Left colon (tissue), 2 donors: ENCODE results near the gene ATP6V0D1. TPM values are rescaled to one million over a fixed set of nuclear protein-coding genes. Genes with fewer than 3 reads are reported as not detected.

Experiments
- ATAC-seq: fragments of 200-7000 bp; cut with Tn5 transposase; one replicate; pipeline ENCODE4 v1.9.1; 2020; ENCODE audit warnings: mild to moderate bottlenecking, moderate library complexity
- DNase-seq, 2 donors: peaks; one replicate each; pipeline ENCODE4 v3.0.0-alpha.2; 2020
- intact Hi-C, 2 donors: fragments of 100-400 bp; cut with DNase I in 1 of 2; cut with micrococcal nuclease in 1 of 2; formaldehyde crosslinking; loops; one replicate each; pipeline versions ENCODE4 v1.11.2 to v1.14.0; 2022; cut with DNase I, micrococcal nuclease
- total RNA-seq, 2 donors: library from RNA; stranded (reverse); fragmentation: NEBNext Ultra II Directional; extraction: Animal tissue kit (Norgen Biotek cat#: 25700); gene quantifications; one replicate each; pipeline ENCODE4 v1.2.1, GENCODE V29; 2021
- donor health status: DM: no; HTN: no; CAD: no.
- donor health status: DM: yes; HTN: yes; CAD: no.

ATP6V0D1 gene
- total RNA-seq, 2 donors from 2014 or later = 226 to 297 TPM

- no peak for DNase-seq
- no peak for ATAC-seq
- intact Hi-C loops = no loop called here
These were observed 80.1 kb downstream of the ATP6V0D1 start for GRCh38 chr16:67400901-67401300.

GRCh38 chr16:67399749-67400704 lies 80.9 kb downstream of the ATP6V0D1 start:
- intact Hi-C loops = no loop called here
- DNase-seq (peak in 1 of 2 donors; percentile 43), ATAC-seq (no peak)

DNA sequence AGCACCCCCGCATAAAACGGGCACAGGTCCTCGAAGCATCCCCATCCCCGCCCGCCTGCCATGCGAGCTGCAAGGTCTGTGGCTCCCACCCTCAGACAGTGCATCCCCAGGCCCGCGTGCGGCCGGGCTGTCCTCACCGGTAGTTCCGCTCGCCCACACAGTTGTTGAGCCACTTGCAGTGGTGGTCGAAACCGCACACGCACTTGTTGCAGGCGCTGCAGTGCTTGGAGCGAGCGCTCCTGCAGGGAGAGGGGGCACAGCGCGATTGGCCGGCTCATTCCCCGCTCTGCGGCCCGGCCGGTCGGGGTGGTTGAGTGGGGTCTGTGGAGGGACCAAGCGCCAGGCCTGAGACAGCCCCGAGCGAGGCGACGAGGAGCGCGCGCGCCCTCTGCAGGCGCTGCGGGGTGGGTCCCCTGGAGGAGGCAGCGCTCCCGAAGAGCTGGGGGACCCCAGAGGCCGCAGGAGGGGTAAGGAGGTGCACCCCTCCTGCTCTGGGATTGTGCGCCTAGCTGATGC lies 81.7 kb downstream of the ATP6V0D1 start:
- DNase-seq = peak; percentile 40 to 63
- ATAC-seq = peak; percentile 25
- intact Hi-C loops = no loop called here

GRCh38 chr16:67398546-67399217 lies 82.3 kb downstream of the ATP6V0D1 start:
- intact Hi-C loops = no loop called here
- ATAC-seq (no peak), DNase-seq (no peak)

- ATAC-seq (no peak), DNase-seq (no peak)
- intact Hi-C loops = no loop called here
These were observed 83.0 kb downstream of the ATP6V0D1 start for GRCh38 chr16:67397812-67398545.

- intact Hi-C loops = no loop called here
- no peak for ATAC-seq
- DNase-seq = no peak
These were observed 83.7 kb downstream of the ATP6V0D1 start for GRCh38 chr16:67397036-67397801.

DNA sequence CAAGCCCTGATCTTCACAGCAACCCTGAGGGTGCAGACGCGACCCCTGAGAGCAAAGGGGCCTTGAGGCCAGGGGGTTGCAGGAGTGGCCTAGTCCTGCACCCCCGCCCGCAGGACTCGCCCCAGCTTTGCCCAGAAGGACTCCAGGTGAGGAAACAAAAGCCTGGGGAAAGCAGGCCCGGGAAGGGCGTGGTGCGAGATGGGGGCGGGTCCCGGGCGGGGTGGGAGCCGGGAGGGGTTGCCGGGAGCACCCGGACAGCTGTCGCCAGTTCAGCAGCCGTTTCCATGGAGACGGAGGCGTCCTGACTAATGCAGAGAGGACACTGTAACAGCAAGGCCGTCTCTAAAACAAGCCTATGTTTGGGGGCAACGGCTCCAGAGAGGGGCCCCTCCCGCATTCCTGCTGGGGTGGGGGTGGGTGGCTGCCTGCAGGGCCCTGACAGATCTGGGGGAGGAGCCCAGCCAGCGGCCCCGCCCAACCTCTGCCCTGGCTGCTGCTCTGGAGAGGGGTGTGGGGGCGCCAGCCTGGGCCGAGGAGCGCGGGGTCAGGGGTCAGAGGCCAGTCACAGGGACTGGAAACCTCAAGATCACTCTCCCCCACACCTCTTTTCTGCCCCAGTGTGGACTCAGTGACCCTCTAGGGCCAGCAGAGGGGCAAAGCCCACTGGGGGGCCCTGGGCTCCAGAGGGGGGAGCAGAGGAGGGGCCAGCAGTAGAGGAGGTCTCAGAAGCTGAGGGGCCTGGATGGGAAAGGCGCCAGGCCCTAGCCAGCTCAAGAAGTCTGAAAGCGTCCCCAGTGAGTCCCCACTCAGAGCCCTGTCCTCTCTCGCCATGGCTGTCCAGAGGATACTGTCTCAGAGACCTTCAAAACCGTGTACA lies 84.6 kb downstream of the ATP6V0D1 start:
- DNase-seq (peak; percentile 91 to 96), ATAC-seq (peak; percentile 77)
- intact Hi-C loops = no loop called here

- intact Hi-C loops = no loop called here
- peak; percentile 10 for ATAC-seq
These were observed 85.3 kb downstream of the ATP6V0D1 start for GRCh38 chr16:67395458-67396158.

GRCh38 chr16:67395105-67395457 lies 85.9 kb downstream of the ATP6V0D1 start:
- DNase-seq (no peak), ATAC-seq (no peak)
- intact Hi-C loops = no loop called here

More at GRCh38 chr16:67395458-67396158, 85.3 kb downstream of the ATP6V0D1 start:
- no peak for DNase-seq

- ATAC-seq (no peak), DNase-seq (no peak)
- intact Hi-C loops = no loop called here
These were observed 86.5 kb downstream of the ATP6V0D1 start for GRCh38 chr16:67394155-67395104.

DNA sequence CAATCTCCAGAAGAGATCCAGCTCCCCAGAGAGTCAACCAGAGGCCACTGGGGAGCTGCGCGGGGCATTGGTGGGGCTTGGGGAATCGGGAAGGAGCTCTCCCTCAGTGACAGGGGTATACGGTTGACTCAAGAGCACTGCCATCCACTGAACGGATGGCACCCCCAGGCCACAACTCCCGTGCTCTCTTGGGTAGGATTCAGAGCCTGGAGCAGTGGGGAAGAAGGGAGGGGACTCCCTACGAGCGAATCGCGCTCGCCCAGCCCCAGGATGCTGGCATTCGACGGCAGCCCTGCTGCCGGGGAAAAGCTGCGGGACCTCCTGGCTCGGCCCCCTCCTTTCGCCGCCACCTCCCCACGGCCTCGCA lies 87.2 kb downstream of the ATP6V0D1 start:
- ATAC-seq = no peak
- intact Hi-C loops = no loop called here
- DNase-seq = no peak

- DNase-seq (peak; percentile 90 to 91), ATAC-seq (peak; percentile 70)
- intact Hi-C loops = no loop called here
These were observed 87.7 kb downstream of the ATP6V0D1 start, which contains the start of gene TPPP3 for GRCh38 chr16:67393111-67393787. Gene TPPP3 (minus strand): TSS chr16:67393498. CDS start chr16:67391111, 2,387 bp downstream.

DNA sequence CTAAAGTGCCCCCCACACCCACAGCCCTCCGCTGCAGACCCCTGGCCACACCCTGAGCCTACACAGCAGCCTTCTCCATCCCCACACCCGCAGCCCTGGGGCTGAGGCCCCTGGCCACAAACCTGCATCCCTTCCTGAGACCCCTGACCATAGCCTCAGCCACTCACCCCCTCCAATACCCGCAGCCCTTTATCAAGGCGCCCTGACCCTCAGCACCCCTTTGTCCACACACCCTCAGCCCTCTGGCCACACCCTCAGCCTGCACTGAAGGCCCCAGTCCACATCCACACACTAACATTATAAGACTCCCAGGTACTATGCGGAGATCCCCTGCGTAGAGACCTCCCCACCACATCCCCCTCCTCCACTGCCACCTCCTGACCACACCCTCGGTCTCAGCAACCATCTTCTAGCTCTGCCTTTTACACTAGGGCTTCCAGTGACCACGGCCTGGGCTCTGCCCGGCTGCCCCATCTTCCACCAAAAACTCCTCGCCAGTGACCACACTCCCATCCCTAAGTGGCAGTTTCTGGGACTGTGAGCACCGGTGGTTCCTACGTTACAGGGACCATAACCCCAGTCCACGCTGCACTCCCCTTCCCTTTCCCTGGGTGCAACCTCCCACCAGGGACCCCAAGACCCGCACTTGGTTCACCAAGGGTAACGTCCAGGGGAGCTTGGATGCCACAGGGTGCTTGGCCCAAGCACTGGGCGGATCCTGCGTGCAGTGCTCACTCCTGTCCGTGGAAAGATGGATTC lies 88.5 kb downstream of the ATP6V0D1 start:
- no peak for ATAC-seq
- intact Hi-C loops = no loop called here
- no peak for DNase-seq

DNA sequence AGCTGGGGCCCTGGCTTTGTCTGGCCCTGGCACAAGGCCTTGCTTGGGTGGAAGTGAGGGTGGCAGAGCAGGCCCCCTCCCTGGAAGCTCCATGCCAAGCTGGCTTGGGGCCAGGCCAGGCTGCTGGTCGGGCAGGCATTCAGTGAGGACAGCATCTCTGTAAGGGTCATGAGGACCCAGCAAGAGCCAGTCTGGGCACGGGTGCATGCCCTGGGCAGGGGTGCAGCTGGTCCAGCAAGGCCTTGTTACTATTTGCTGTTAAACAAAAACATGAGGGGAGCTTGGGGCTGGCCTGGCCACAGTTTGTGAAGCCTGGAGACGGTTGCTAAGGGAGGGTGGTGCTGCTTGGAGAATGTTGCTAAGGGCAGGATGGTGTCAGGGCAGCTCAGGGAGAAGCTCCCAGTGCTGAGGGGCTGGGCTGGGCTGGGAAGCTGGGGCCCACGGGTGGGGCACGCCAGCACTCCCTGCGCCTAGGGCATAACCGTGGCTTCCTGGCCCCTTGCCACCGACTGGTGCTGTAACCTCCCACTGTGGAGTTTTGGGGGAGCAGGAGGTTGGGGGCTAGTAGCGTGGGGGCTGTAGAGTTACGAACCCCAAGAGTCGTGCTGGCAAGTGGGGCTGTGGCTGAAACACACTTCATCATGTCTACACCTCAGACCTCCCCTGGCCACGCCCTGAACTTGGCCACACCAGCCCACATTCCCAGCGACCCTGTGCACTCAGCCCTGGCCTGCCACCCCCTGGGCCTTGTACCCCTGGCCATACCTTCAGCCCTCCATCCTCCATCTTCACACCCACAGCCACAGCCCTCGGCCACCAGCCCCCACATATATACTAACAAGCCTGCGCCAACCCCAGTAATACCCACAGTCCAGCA lies 89.3 kb downstream of the ATP6V0D1 start:
- intact Hi-C loops = no loop called here
- DNase-seq (peak in 1 of 2 donors; percentile 30), ATAC-seq (no peak)
